ENCODE results near the gene TRIM49D1. TPM values are rescaled to one million over a fixed set of nuclear protein-coding genes. Genes with fewer than 3 reads are reported as not detected.

Gene TRIM49D1
- total RNA-seq, 1 donor from 2014 or later = not detected

Other genes starting within 250 kb of the TRIM49D1 start
- not detected in 2 replicates for gene TRIM77, start 211.9 kb downstream of the TRIM49D1 start, total RNA-seq
- not detected in 2 replicates for gene TRIM49, start 113.7 kb downstream of the TRIM49D1 start, total RNA-seq
- gene TRIM64B, start 43.8 kb downstream of the TRIM49D1 start, total RNA-seq = not detected in 2 replicates
- gene TRIM49D2, start 1.8 kb upstream of the TRIM49D1 start, total RNA-seq = not detected in 2 replicates
- not detected in 2 replicates for gene TRIM64, start 43.8 kb upstream of the TRIM49D1 start, total RNA-seq
- gene TRIM49C, start 108.9 kb upstream of the TRIM49D1 start, total RNA-seq = not detected in 2 replicates
- gene UBTFL1, start 163.7 kb upstream of the TRIM49D1 start, total RNA-seq = not detected in 2 replicates
- not detected in 2 replicates for gene NAALAD2, start 212.4 kb upstream of the TRIM49D1 start, total RNA-seq

Measured in activated B cell treated with CpG ODN at 0.5 μM for 24 hours (primary cell).